Fibroblast of the aortic adventitia (primary cell): ENCODE results near the gene LRP1B. TPM values are rescaled to one million over a fixed set of nuclear protein-coding genes. Genes with fewer than 3 reads are reported as not detected.

Source experiments
- DNase-seq: peaks from one replicate; pipeline ENCODE4 v3.0.0-alpha.2; 2010; ENCODE audit warnings: low read depth
- H3K4me3 ChIP-seq: 2 replicates; pipeline ENCODE4 v1.5.1; 2011; ENCODE audit warnings: low read depth, mild to moderate bottlenecking, control low read depth, low read length, moderate library complexity
- total RNA-seq: library from RNA; depleted of rRNA; stranded (reverse); fragments of >200 nt; gene quantifications from 2 replicates; pipeline ENCODE4 v1.2.3, GENCODE V29; 2012; ENCODE audit warnings: low replicate concordance
- TF ChIP-seq, protein P1 (sequence below): IDR thresholded peaks from 2 replicates; pipeline ENCODE4 v1.5.1; 2011; ENCODE audit warnings: mild to moderate bottlenecking, low read length, control low read depth, inconsistent platforms; ENCODE audit not compliant: insufficient read depth

Gene LRP1B
- total RNA-seq, 1 donor, result 0.36 TPM

DNA sequence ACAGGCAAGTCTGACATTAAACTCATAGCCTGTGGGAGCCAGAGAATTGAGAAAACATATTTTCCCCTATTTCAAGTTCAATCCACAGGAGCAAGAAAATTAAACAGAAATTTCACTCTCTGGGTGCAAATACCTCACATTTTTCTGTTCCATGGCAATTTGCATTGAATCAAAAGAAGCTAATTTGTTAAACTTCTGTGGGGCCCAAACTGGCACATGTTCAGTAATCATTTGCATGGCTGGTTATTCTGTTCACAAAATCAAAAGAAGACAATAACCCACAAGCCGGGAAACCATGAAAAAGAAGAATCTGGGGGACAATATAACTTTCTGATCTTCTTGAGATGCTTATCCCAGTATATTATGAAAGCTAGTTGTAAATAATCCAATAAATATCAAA lies 363.1 kb downstream of the LRP1B start:
- DNase-seq, result no peak
- no peak overlapping the region for H3K4me3 ChIP-seq
- TF ChIP-seq, protein P1, sequence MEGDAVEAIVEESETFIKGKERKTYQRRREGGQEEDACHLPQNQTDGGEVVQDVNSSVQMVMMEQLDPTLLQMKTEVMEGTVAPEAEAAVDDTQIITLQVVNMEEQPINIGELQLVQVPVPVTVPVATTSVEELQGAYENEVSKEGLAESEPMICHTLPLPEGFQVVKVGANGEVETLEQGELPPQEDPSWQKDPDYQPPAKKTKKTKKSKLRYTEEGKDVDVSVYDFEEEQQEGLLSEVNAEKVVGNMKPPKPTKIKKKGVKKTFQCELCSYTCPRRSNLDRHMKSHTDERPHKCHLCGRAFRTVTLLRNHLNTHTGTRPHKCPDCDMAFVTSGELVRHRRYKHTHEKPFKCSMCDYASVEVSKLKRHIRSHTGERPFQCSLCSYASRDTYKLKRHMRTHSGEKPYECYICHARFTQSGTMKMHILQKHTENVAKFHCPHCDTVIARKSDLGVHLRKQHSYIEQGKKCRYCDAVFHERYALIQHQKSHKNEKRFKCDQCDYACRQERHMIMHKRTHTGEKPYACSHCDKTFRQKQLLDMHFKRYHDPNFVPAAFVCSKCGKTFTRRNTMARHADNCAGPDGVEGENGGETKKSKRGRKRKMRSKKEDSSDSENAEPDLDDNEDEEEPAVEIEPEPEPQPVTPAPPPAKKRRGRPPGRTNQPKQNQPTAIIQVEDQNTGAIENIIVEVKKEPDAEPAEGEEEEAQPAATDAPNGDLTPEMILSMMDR, result no peak

DNA sequence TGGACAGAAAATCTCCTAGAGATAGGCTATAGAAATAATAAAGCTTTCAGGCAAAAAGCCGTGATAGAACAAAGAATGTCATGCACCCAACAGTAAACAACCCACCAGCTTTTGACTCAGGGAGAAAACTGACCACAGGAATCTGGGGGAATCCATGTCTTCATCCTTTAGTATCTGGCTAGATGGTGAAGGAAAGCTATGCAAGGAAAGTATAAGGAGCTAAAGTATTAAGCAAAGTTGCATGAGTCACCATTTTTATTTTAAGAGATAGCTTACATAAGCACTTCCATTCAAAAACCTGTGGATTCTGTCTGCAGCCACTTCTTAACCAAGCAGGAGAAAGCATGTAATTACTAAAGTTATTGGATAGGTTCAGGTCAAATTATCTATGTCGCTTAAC lies 363.8 kb downstream of the LRP1B start:
- no peak overlapping the region for H3K4me3 ChIP-seq
- TF ChIP-seq, protein P1, result no peak
- no peak for DNase-seq

DNA sequence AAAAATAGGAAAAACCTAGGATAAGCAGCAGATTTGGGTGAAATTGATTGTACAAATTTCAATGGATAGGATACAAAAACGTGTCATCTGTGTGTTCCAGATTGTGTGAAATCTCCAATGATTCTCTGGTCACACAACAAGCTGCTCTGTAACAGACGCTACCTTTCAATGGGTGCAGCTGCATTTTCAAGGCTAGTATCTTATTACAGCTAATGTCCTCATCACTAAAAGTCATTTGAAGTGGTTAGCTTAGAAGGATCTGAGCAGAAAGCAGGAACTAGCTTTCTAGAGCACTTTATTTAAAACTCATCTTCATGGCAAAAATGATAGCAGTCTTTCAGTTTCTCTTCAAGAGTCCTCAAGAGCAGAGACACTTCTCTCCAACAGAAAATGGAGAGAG lies 364.6 kb downstream of the LRP1B start:
- H3K4me3 ChIP-seq, result no peak overlapping the region
- TF ChIP-seq, protein P1, result no peak
- no peak for DNase-seq

DNA sequence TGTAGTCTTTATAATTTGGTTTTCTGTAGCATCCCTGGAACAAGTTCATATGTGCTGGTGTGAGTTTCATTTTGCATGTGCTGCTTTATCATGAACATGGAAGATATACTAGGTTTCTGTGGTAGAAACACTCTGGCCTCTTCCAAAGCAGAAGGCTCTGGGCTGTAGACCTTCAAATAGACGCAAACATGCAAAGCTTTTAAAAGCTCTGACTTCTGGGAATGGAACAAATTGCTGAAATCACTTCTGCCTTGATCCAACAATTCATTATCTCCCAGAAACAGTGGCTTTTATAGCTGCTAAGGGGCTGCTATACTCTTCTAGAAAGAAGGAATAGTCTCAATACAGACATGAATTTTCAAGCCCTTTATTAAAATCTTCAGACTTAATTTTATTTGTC lies 382.2 kb downstream of the LRP1B start:
- DNase-seq, result no peak
- TF ChIP-seq, protein P1, result no peak
- H3K4me3 ChIP-seq, result no peak overlapping the region

DNA sequence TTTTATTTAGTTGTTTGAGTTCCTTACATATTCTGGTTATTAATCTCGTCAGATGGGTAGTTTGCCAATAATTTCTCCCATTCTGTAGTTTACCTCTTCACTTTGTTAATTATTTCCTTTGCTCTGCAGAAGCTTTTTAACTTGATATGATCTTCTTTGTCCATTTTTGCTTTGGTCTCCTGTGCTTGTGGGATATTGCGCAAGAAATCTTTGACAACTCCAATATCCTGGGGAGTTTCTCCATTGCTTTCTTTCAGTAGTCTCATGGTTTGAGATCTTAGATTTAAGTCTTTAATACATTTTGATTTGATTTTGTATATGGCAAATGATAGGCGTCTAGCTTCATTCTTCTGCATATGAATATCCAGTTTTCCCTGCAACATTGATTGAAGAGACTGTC lies 389.2 kb downstream of the LRP1B start:
- no peak overlapping the region for H3K4me3 ChIP-seq
- TF ChIP-seq, protein P1, result no peak
- no peak for DNase-seq

DNA sequence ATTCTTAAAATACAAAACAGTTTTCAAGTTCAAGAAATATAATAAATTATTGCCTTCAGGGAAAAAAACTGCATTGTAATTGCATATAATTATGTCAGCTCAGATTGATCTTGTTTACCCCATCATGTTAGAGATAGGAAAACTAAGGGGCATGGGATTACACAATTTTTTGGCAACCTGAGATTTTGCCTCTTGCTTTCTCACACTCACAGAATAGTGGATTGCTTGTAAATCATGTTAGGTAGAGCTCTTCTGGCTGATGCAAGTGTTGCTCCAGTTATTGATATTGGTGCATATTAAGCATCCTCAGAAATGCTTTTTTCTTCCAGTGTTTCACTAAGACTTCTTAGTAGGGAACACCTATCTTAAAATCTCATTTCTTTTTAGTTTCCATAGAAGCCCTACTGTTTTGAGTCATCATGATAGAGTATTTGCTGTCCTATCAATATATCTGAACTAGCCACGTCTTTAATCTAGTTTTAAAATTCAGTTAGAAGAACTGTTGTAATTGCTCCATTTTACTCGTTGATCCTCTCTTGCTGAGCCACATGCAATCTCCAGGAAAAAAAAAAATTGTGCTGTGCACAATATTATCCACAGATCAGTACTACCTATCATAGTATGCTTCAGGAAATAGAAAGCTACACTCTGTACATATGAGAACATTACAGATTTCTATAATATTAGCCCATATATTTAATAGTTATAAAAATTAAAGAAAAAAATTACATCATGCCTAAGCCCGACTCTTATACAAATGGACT lies 393.1 kb downstream of the LRP1B start:
- TF ChIP-seq, protein P1, result no peak
- no peak overlapping the region for H3K4me3 ChIP-seq
- DNase-seq, result no peak

DNA sequence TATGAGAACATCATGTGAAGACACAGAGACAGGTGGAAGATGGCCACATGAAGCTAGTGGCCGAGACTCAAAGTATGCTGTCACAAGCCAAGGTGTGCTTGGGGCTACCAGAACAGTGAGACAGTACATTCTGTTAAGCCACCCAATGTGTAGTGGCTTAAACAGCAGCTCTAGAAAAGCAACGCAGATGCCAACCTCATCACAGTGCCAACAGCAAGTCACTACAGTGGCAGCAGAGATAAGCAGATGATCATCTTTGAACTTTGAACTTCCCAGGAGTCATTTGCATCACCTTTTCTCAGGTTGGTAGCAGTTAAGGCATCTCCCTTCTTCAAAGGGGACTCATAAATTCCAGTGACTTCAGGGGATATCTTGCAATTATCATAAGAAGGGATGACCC lies 394.4 kb downstream of the LRP1B start:
- DNase-seq, result no peak
- no peak overlapping the region for H3K4me3 ChIP-seq
- TF ChIP-seq, protein P1, result no peak
